ENCODE data around the gene CDK8. TPM values are rescaled to one million over a fixed set of nuclear protein-coding genes. Genes with fewer than 3 reads are reported as not detected.

Gene CDK8

Small RNA genes within 50 kb of the gene (small RNA-seq; reads per million reads assigned to genes)
- not detected for gene RF02271 (ENCODE audit: insufficient read depth)
